ENCODE data around the gene SMG9. TPM values are rescaled to one million over a fixed set of nuclear protein-coding genes. Genes with fewer than 3 reads are reported as not detected.

Gene SMG9
- total RNA-seq, 1 donor from 2014 or later: 21.1 TPM

DNA sequence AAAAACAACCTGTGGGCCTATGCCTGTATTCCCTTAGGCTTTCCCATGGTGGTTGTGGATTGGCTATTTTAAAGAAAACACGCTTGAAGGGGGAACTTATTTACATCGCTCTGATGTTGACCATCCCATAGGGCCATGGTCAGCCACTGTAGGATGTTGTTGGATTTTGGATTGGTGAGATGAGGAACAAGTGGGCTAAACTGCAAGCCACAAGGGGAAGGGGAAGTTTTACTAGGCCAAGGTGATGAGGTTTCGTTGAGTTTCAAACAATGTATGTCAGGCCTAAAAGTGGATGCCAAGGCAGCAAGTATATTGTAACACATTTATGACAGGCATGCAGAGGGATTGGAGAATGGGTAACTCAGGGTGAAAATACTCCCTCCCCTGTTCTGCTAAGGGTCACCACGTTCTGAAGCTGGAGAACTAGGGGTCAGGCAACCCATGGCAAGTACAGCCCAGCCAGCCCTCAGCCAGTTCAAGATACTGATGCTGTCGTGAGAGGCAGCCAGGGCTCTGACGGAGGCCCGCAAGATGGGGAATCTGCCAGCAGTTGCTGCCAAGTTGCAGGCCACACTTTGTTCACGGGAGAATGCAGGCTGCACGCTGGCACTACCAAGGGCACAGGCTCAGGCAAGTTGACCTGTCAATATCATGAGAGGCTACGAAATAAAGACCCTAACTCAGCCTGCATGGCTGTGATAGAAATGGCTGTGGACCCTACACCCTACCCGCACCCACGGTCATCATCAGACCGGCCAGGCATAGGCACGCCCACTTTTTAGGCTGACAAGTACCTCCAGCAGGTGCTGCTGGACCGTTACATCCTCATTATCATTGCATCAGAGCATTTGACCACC is 27.8 kb downstream of the SMG9 start:
- DNase-seq (ENCODE audit: low spot score): no peak

DNA sequence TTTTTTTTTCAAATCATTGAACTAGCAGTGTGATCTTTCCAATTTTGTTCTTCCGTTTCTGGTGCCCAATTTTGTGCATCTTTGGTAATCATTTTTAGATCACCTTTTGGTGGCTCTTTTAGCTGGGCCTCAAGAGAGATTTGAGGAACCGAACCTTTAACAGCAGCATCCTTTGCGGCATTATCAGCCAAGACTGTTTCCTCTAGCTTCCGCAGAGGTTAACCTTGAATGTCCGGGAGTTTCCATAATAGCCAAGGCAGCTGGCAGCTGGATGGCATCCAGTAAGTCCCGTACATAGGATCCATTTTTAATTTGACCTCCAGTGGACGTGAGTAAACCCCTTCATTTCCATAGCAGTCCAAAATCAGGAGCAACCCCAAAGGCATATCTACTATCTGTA is 29.3 kb downstream of the SMG9 start:
- DNase-seq (ENCODE audit: low spot score): no peak

DNA sequence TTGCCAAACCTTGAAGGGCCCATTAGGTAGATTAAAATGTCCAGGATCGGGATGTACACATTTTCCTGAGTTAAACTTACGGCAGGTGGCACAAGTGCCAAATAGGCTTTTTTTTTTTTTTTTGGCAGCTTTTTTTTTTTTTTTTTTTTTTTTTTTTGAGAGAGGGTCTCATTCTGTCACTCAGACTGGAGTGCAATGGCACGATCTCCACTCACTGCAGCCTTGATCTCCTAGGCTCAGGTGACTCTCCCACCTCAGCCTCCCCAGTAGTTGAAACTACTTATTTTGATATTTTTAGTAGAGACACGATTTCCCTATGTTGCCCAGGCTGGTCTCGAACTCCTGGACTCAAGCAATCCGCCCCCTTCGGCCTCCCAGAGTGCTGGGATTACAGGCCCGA is 29.9 kb downstream of the SMG9 start:
- DNase-seq (ENCODE audit: low spot score): no peak

DNA sequence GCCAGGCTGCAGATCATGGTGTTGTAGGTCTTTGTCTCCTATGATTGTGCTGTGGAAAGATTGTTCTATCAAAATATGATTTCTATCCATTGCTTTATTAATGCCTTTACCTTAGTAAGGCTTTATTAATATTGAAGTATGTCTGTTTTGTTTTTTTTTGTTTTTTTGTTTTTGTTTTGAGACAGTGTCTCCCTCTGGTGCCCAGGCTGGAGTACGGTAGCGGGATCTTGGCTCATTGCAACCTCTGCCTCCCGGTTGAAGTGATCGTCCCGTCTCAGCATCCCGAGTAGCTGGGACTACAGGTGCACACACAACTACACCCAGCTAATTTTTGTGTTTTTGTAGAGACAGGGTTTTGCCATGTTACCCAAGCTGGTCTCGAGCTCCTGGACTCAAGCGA is 31.2 kb downstream of the SMG9 start:
- DNase-seq (ENCODE audit: low spot score): no peak

DNA sequence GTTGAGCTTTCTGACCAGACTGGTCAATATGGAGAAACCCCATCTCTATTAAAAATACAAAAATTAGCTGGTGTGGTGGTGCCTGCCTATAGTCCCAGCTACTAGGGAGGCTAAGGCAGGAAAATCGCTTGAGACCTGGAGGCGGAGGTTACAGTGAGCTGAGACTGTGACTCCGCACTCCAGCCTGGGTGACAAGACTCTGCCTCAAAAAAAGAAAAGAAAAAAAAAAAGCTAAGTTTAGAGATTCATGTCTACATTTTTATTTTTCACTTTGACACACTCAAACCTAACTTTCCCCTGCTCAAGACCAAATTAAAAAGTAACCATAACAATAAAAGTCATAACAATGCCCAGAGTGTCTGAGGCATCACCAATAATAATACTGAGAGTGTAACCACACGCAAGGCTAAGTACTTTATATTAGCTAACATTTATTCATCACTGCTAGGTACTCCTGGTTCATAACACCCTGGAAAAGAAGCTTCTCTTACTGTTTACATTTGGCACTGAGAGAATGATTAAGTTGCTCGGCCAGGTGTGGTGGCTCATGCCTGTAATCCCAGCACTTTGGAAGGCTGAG is 33.2 kb downstream of the SMG9 start:
- no peak for DNase-seq (ENCODE audit: low spot score)

- no peak for DNase-seq (ENCODE audit: low spot score)
Observed at GRCh38 chr19:43720936-43721335, 33.8 kb downstream of the SMG9 start.

DNA sequence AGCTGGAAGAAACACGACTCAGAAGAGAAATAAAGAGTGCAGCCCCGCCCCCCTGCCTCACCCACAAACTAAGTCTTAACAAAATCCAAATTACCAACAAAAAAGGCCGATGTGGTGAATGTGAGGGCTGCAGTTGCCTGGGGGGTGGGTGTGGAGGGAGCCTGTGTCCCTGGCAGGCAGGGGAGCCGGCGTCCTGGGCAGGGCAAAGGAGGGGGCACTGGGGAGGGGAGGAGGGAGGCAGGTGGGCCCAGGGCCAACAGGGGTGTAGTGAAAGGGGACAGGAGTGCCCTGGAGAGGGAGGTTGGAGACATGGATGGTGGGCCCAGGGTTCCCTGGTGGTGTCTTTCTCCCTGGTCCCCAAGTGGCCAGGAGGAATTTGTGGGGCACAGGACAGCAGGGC is 34.8 kb downstream of the SMG9 start:
- DNase-seq (ENCODE audit: low spot score): no peak

DNA sequence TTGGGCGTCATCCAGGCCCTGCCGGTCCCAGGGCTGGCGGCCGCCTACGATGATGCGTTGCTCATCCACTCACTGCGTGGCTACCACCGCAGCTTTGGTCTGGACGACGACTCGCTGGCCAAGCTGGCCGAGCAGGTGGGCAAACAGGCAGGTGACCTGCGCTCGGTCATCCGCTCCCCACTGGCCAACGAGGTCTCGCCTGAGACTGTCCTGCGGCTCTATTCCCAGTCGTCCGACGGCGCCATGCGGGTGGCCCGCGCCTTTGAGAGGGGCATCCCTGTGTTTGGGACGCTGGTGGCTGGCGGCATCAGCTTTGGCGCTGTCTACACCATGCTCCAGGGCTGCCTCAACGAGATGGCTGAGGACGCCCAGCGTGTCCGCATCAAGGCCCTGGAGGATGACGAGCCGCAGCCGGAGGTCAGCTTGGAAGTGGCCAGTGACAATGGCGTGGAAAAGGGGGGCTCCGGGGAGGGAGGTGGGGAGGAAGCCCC is 35.3 kb downstream of the SMG9 start:
- no peak for DNase-seq (ENCODE audit: low spot score)

DNA sequence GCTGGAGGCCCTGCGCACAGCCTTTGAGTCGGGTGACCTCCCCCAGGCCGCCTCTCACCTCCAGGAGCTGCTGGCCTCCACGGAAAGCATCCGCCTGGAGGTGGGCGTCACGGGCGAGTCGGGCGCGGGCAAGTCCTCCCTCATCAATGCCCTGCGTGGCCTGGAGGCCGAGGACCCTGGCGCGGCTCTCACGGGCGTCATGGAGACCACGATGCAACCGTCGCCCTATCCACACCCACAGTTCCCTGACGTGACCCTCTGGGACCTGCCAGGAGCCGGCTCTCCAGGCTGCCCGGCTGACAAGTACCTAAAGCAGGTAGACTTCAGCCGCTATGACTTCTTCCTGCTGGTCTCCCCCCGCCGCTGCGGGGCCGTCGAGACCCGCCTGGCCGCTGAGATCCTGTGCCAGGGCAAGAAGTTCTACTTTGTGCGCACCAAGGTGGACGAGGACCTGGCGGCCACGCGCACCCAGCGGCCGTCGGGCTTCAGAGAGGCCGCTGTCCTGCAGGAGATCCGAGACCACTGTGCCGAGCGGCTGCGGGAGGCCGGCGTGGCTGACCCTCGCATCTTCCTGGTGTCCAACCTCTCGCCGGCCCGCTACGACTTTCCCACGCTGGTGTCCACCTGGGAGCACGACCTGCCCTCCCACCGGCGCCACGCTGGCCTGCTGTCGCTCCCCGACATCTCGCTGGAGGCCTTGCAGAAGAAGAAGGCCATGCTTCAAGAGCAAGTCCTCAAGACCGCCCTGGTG is 36.0 kb downstream of the SMG9 start:
- DNase-seq (ENCODE audit: low spot score): no peak

- DNase-seq (ENCODE audit: low spot score): no peak
Observed at GRCh38 chr19:43715776-43716175, 39.0 kb downstream of the SMG9 start, which contains the start of gene IRGC. TSS of gene IRGC (plus strand) at chr19:43716076. CDS start at chr19:43718559, 2,483 bp downstream.

GRCh38 chr19:43713208-43713607 is 41.6 kb downstream of the SMG9 start:
- DNase-seq (ENCODE audit: low spot score): no peak

GRCh38 chr19:43711751-43712355 is 42.9 kb downstream of the SMG9 start:
- no peak for DNase-seq (ENCODE audit: low spot score)

DNA sequence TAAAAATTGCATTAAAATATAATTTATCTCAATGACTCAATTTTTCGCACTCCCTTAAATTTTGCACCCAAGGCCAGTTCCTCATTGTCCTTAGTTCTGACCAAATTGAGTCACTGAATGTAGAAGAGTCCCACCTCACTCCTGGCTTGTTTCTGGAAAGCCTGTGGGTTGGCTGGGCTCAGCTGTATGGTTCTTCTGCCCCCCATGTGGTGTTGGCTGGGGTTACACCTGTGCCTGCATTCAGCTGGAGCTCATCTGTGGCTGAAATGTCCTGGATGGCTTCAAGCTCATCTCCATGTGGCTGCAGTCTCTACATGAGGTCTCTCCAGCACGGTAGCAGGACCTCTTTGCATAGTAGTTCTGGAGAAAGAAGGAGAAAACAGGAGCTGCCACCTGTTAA is 46.0 kb downstream of the SMG9 start:
- DNase-seq (ENCODE audit: low spot score): no peak

DNA sequence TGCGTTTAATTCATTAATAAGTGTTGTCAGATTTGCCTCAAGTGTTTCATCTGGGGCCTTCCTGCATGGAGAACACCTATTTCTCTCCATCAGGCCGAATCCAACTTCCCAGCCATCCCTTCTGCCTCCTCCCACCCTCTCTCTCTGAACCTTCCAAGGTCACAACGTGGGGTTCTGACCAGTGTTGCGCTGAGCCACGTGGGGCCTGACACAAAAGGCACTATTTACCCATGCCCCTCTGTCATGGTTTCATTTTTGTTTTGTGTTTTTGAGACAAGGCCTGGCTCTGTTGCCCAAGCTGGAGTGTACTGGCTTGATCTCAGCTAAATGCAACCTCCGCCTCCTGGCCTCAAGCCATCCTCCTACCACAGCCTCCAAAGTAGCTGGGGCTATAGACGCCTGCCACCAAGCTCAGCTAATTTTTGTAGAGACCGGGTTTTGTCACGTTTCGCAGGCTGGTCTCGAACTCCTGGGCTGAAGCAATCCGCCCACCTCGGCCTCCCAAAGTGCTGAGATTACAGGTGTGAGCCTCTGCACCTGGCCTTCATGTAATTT is 47.5 kb downstream of the SMG9 start:
- DNase-seq (ENCODE audit: low spot score): no peak

DNA sequence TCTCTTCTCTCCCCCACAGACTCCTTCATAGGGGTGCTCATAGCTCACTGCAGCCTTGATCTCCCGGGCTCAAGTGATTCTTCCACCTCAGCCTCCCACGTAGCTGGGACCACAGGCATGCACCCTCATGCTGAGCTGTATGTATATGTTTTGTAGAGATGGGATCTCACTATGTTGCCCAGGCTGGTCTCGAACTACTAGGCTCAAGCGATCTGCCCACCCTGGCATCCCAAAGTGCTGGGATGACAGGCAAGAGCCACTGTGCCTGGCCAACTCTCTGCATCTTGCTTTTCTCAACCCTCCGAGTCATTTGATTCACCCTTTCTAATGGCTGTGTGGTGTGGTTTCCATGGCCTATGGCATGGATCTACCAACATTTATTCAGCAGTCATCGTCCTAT is 49.0 kb downstream of the SMG9 start:
- DNase-seq (ENCODE audit: low spot score): no peak

- no peak for DNase-seq (ENCODE audit: low spot score)
Observed at GRCh38 chr19:43704002-43704705, 50.6 kb downstream of the SMG9 start.

DNA sequence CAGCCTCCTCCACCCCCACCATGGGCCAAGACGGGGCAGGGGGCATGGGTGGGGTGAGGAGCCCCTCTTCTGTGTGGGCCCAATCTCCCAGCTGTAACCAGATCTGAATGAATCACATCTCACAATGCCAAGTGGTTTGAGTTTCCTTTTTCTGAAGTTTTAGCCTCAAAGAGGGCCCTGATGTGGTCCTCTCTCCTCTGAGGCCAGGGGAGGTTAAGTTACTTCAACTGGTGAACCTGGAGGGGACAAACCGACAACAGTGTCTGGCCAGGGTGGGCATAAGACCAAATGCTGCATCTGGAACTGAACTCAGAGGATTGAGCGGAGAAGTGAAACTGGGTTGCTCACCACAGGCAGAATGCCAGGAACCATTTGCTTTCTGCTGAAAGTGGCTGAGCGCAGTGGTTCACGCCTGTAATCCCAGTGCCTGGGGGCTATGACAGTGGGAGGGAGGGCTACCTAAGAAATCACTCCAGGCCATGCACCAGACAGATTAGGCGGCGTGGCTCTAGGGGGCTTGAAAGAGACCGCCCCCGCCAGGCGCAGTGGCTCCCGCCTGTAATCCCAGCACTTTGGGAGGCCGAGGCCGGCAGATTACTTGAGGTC is 54.3 kb downstream of the SMG9 start:
- no peak for DNase-seq (ENCODE audit: low spot score)

DNA sequence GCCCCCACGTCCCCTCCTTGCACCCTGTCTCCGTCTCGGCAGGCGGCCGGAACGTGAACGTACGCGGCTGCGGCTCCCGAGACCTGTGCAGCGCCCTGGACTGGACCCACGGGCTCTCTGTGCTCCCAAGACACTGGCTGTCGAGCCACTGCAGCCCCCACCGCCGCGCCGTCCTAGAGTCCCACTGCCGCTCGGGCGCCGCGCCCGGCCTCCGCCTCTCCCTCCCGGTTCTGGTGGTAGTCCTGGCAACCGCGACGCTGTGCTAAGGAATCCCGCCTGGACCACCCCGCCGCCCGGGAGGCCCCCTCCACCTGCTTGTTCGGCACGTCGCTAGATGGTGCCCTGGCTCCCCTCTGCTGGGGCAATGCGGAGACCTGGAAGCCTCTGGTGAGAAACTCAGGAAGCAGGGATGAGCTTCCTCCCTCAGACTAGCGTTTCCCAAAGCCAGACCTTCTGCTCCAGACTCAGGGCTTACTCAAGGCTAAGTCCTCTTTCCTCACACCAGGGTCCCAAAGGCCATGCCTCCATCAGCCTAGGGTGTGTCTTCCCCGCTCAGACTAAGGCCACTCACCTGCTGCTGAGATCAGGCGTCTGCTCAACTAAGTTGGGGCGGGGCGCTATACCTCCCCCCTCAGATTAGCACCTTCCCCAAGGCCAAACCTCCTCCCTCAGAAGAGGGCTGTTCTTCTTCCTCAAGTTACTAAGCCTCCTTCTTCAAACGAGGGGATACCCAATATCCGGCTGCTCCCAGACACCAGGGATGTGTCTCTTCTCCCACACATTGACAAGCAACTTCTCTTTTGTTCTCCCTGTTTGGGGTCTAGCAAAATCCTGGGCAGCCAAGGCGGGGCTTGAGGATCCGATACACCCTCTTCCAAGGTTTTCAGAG is 55.0 kb downstream of the SMG9 start:
- no peak for DNase-seq (ENCODE audit: low spot score)

GRCh38 chr19:43697295-43697694 is 57.5 kb downstream of the SMG9 start:
- no peak for DNase-seq (ENCODE audit: low spot score)

All from mesenteric fat pad (tissue), 1 donor.